Measurements from ENCODE around the gene MAP1B. TPM values are rescaled to one million over a fixed set of nuclear protein-coding genes. Genes with fewer than 3 reads are reported as not detected.
A peak's percentile ranks its signal among the peaks of the same experiment; 100 is the strongest.

Gene MAP1B
- total and polyA plus RNA-seq, 9 of the 15 experiments (the other 6 are each of a cell fraction or from before 2014, with no cell fraction given), result 5.2 to 66.1 (median 17.3) TPM

GRCh38 chr5:72237415-72237814, 130.1 kb downstream of the MAP1B start (continued):
- peak; percentile 73 for TF ChIP-seq ZNF592 (IDR thresholded peaks at IDR 0.05)
- peak; percentile 34; the same call in 1 of the 2 replicates for TF ChIP-seq POLR2H (tag; IDR thresholded peaks at IDR 0.05; ENCODE audit: low read depth)
- no peak for TF ChIP-seq MAFF (IDR thresholded peaks at IDR 0.05; ENCODE audit: low read length)
- no peak for TF ChIP-seq EWSR1 (IDR thresholded peaks at IDR 0.05; ENCODE audit: borderline replicate concordance, low read depth, partially characterized antibody)
- TF ChIP-seq ZNF589 (CRISPR knock-in tag; IDR thresholded peaks at IDR 0.05; ENCODE audit: low read depth), result peak; percentile 25; the same call in 1 of the 2 replicates
- no peak for TF ChIP-seq SMAD4 (CRISPR knock-in tag; conservative IDR thresholded peaks at IDR 0.05)
- TF ChIP-seq SMARCC2 (IDR thresholded peaks at IDR 0.05; ENCODE audit: low read depth), result no peak
- TF ChIP-seq RBM34 (IDR thresholded peaks at IDR 0.05; ENCODE audit: borderline replicate concordance, insufficient read depth, low read length), result no peak
- TF ChIP-seq TEAD4 (IDR thresholded peaks at IDR 0.05; ENCODE audit: low read length), result peak; percentile 22; the same call in 1 of the 2 replicates
- no peak for TF ChIP-seq TEAD4 (CRISPR knock-in tag; IDR thresholded peaks at IDR 0.05; ENCODE audit: borderline replicate concordance)
- TF ChIP-seq MCM2 (IDR thresholded peaks at IDR 0.05; ENCODE audit: low read depth), result no peak
- no peak for TF ChIP-seq RBFOX2 (IDR thresholded peaks at IDR 0.05; ENCODE audit: low read depth, low read length)
- no peak for TF ChIP-seq FOXA3 (CRISPR knock-in tag; conservative IDR thresholded peaks at IDR 0.05 in 1 of 2, IDR thresholded peaks at IDR 0.05 in 1 of 2)
- TF ChIP-seq UBTF (IDR thresholded peaks at IDR 0.05; ENCODE audit: borderline replicate concordance in 1 of 2, low read depth in 2 of 2, low read length in 2 of 2), result no peak
- TF ChIP-seq JUND (IDR thresholded peaks at IDR 0.05; ENCODE audit: borderline replicate concordance, low read depth, low read length), result 0 out of 2 replicates have a peak, but pooled peaks have one; percentile 9
- TF ChIP-seq JUND (tag; IDR thresholded peaks at IDR 0.05; ENCODE audit: borderline replicate concordance, low read depth, low read length), result no peak; the same call in 2 of the 3 replicates
- TF ChIP-seq LEF1 (IDR thresholded peaks at IDR 0.05), result peak; percentile 11; the same call in 1 of the 2 replicates
- TF ChIP-seq ZNF766 (CRISPR knock-in tag; conservative IDR thresholded peaks at IDR 0.05), result peak; percentile 26
- TF ChIP-seq SNRNP70 (optimal IDR thresholded peaks at IDR 0.05; ENCODE audit: low read depth, low read length), result no peak
- TF ChIP-seq NCOA1 (IDR thresholded peaks at IDR 0.05; ENCODE audit: low read depth), result no peak
- no peak for TF ChIP-seq ZNF79 (CRISPR knock-in tag; IDR thresholded peaks at IDR 0.05; ENCODE audit: low read depth)
- 0 out of 4 replicates have a peak, but pooled peaks of 1 of the 2 experiments have one; percentile 21 for TF ChIP-seq NRF1 (conservative IDR thresholded peaks at IDR 0.05 in 1 of 2, IDR thresholded peaks at IDR 0.05 in 1 of 2)
- TF ChIP-seq L3MBTL2 (IDR thresholded peaks at IDR 0.05), result peak; percentile 16; the same call in 1 of the 2 replicates

Measured in K562 (cell line).